B cell (primary cell): ENCODE results near the gene AQR.

Experiments used
- CTCF ChIP-seq: fragments of 200-600 bp; IDR thresholded peaks from one replicate; pipeline ENCODE4 v1.8.0; 2022; ENCODE audit warnings: antibody characterized with exemption, mild to moderate bottlenecking
- EZH2 ChIP-seq: IDR thresholded peaks from 2 replicates; pipeline ENCODE4 v1.6.1; 2012; ENCODE audit warnings: borderline replicate concordance, low read depth, mild to moderate bottlenecking, moderate library complexity, low read length; ENCODE audit not compliant: insufficient read depth, poor library complexity, severe bottlenecking

GRCh38 chr15:34988027-34988902 lies 18.7 kb upstream of the AQR start, which contains the start of gene ZNF770:
- TF ChIP-seq CTCF = no peak
- no peak for TF ChIP-seq EZH2
